Left lung (tissue), 10 donors: ENCODE data around the gene TP53I13. TPM values are rescaled to one million over a fixed set of nuclear protein-coding genes. Genes with fewer than 3 reads are reported as not detected.

Experiments
- ATAC-seq: fragments of 200-7000 bp; cut with Tn5 transposase; one replicate; pipeline ENCODE4 v1.9.1; 2020; ENCODE audit warnings: moderate library complexity
- DNase-seq, 4 donors: peaks; one replicate each; pipeline ENCODE4 v3.0.0-alpha.2; 2013 to 2020
- H3K27ac ChIP-seq, 2 donors: fragments of 200-600 bp; sonication (generic) in 1 of 2; one replicate each; pipeline versions ENCODE4 v1.5.0 to v1.8.0; 2020 to 2021
- H3K27me3 ChIP-seq, 2 donors: fragments of 200-600 bp; sonication (generic) in 1 of 2; one replicate each; pipeline versions ENCODE4 v1.5.0 to v1.8.0; 2020 to 2021
- H3K36me3 ChIP-seq, 2 donors: fragments of 200-600 bp; sonication (generic) in 1 of 2; one replicate each; pipeline versions ENCODE4 v1.5.0 to v1.8.0; 2020 to 2021
- H3K4me1 ChIP-seq, 2 donors: fragments of 200-600 bp; one replicate each; pipeline ENCODE4 v1.8.0; 2021
- H3K4me3 ChIP-seq, 2 donors: fragments of 200-600 bp; sonication (generic) in 1 of 2; one replicate each; pipeline versions ENCODE4 v1.5.0 to v1.8.0; 2020 to 2021; ENCODE audit warnings: mild to moderate bottlenecking in 1 of 2
- H3K9me3 ChIP-seq, 2 donors: fragments of 200-600 bp; sonication (generic) in 1 of 2; one replicate each; pipeline versions ENCODE4 v1.5.0 to v1.8.0; 2020 to 2021
- intact Hi-C, 2 donors: fragments of 100-400 bp; cut with DNase I; formaldehyde crosslinking; loops; one replicate each; pipeline versions ENCODE4 v1.11.2 to v1.14.2; 2022
- polyA plus RNA-seq, 6 donors: library from polyadenylated mRNA; unstranded; fragments of 120-200 nt; gene quantifications; one replicate each; pipeline ENCODE4 v1.2.1, GENCODE V29; 2013; ENCODE audit not compliant: insufficient read length in 6 of 6
- total RNA-seq, 2 donors: library from RNA; stranded (reverse); fragmentation: NEBNext Ultra II Directional; extraction: Animal tissue kit (Norgen Biotek cat#: 25700); gene quantifications; one replicate each; pipeline ENCODE4 v1.2.1, GENCODE V29; 2021
- TF ChIP-seq, protein P1 (sequence below), 2 donors: fragments of 200-600 bp; sonication (generic) in 1 of 2; IDR thresholded peaks; one replicate each; pipeline versions ENCODE4 v1.5.0 to v1.8.0; 2021; ENCODE audit warnings: antibody characterized with exemption in 2 of 2
- donor health status: DM: no; HTN: yes; CAD: no.
- donor health status: DM: no; HTN: no; CAD: no.

TP53I13 gene
- total and polyA plus RNA-seq, 8 donors = 24.8 to 58.5 (median 32.5) TPM

DNA sequence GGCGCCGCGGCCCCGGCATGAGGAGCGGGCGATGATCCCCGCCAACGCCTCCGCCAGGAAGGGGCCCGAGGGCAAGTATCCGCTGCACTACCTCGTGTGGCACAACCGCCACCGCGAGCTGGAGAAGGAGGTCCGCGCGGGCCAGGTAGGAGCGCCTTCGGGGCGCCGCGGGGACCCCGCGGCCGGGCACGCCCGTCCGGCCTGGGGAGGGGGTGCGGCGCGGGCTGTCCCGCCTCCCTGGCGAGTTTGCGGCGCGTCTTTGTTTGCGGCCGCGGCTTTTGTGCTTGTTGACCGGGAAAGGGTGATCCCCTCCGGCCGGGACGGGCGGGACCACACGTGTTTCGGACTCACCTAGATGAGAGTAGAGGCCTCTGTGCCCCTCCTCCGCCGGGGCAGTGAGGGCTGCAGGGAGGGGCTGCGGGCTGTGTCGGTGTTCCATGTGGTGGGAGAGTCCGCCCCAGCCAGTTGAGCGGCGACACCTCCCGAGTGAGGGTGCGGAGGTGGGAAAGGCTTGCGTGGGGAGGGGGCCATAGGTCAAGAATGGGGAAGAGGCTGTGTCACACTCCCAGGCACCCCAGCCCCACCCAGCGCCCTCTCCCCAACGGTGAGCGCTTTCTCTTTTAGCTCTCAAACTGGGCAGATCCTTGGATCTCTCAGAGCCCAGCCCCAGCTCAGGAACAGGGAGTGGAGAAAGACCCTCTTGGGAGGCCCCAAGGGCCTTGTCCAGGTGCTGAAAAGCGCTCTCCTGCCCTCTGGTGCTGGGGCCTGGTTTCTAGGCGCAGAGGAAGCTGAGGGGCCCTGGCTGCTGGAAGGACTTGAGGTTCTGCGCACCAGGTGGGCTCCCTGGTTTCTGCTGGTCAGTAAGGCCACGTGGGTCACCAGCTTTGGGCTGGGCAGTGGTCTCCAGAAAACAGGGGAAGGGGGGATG, 25.4 kb downstream of the TP53I13 start:
- Histone ChIP-seq H3K9me3 (no peaks in the 10 kb centered on the region), H3K27me3 (peaks cover 0 to 46% of the 10 kb centered on the region in 2 donors), H3K4me3 (peak overlapping the region; percentile 53 to 68), H3K4me1 (peaks cover 28 to 44% of the 10 kb centered on the region in 2 donors), H3K27ac (no peak overlapping the region), H3K36me3 (no peaks in the 10 kb centered on the region)
- DNase-seq = no peak
- intact Hi-C loops = no loop called here
- ATAC-seq = no peak
- TF ChIP-seq, protein P1, sequence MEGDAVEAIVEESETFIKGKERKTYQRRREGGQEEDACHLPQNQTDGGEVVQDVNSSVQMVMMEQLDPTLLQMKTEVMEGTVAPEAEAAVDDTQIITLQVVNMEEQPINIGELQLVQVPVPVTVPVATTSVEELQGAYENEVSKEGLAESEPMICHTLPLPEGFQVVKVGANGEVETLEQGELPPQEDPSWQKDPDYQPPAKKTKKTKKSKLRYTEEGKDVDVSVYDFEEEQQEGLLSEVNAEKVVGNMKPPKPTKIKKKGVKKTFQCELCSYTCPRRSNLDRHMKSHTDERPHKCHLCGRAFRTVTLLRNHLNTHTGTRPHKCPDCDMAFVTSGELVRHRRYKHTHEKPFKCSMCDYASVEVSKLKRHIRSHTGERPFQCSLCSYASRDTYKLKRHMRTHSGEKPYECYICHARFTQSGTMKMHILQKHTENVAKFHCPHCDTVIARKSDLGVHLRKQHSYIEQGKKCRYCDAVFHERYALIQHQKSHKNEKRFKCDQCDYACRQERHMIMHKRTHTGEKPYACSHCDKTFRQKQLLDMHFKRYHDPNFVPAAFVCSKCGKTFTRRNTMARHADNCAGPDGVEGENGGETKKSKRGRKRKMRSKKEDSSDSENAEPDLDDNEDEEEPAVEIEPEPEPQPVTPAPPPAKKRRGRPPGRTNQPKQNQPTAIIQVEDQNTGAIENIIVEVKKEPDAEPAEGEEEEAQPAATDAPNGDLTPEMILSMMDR (IDR thresholded peaks at IDR 0.05) = no peak

DNA sequence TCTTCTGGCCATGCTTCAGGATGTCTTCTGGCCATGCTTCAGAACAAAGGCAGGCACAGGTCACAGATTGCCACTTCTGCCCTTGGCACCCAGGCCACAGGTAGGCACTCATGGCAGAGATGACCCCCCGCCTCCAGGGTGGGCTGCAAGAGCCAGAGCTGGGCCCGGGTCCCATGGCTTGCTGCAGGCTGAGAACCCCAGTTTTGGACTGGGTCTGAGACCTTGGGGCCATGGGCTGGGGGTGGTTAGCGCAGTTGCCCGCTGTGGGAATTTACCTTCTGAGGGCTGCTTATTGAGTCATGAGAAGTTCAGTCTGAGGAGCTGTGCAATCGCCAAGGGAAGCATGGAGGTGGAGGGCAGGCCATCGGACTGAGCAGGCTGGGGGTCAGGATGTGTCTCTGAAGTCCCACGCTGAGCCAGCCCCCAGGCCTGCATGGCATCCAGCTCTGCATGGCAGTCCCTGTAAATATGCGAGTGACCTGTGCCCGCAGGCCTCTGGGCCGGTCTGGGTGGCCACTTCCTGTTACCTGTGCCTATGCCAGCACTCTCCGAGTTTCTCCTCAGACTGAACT, 26.1 kb downstream of the TP53I13 start:
- no peaks in the 10 kb centered on the region for H3K9me3 ChIP-seq
- no peak overlapping the region for H3K27ac ChIP-seq
- DNase-seq (no peak), ATAC-seq (no peak)
- no peaks in the 10 kb centered on the region for H3K36me3 ChIP-seq
- intact Hi-C loops = no loop called here
- H3K4me1 ChIP-seq = peaks cover 28 to 44% of the 10 kb centered on the region in 2 donors
- H3K4me3 ChIP-seq = no peak overlapping the region
- TF ChIP-seq, protein P1 (IDR thresholded peaks at IDR 0.05) = no peak
- peaks cover 0 to 46% of the 10 kb centered on the region in 2 donors for H3K27me3 ChIP-seq

DNA sequence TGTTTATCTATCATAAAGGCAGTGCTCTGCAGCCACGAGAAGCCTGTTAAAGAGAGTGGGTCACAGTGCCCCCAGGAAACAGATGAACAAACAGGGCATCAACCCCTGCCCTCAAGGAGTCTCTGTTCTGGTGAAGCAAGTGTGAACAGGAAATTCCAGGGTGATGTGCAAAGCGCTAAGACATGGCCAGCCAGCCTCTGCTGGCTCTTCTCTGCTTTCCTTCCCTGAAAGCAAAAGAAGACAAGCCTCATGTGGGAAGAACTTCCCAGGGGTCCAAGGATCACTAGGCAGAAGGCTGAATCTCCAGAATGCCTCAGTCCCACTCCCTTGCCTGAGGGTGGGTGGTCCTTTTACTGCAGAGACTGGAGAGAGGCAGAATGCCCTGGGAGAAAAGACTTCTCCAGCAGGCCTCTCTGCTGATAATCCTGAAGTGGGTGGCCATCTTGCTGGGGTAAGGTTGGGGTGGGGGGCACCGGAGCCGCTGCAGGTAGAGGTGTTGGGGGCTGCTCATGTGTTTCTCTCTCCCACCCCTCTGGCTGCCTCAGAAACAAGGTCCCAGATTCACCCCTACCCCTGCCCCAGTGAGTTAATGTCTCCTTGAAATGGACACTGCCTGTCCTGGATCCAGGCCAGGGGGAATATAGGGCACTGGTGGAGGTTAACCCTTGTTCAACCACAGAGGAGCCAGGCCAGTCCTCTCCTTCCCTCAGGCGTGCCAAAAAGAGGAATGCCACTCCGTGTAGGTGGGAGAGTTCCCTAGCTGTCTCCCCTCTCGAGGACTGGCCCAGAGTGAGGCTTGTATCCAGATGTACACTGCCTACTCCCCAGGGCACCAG, 26.8 kb downstream of the TP53I13 start:
- H3K36me3 ChIP-seq = no peaks in the 10 kb centered on the region
- no peak overlapping the region for H3K27ac ChIP-seq
- DNase-seq (peak in 1 of 4 donors; percentile 7), ATAC-seq (no peak)
- intact Hi-C loops = no loop called here
- H3K9me3 ChIP-seq = no peaks in the 10 kb centered on the region
- peaks cover 22 to 37% of the 10 kb centered on the region in 2 donors for H3K4me1 ChIP-seq
- peaks cover 0 to 44% of the 10 kb centered on the region in 2 donors for H3K27me3 ChIP-seq
- TF ChIP-seq, protein P1 (IDR thresholded peaks at IDR 0.05) = no peak
- H3K4me3 ChIP-seq = no peak overlapping the region

DNA sequence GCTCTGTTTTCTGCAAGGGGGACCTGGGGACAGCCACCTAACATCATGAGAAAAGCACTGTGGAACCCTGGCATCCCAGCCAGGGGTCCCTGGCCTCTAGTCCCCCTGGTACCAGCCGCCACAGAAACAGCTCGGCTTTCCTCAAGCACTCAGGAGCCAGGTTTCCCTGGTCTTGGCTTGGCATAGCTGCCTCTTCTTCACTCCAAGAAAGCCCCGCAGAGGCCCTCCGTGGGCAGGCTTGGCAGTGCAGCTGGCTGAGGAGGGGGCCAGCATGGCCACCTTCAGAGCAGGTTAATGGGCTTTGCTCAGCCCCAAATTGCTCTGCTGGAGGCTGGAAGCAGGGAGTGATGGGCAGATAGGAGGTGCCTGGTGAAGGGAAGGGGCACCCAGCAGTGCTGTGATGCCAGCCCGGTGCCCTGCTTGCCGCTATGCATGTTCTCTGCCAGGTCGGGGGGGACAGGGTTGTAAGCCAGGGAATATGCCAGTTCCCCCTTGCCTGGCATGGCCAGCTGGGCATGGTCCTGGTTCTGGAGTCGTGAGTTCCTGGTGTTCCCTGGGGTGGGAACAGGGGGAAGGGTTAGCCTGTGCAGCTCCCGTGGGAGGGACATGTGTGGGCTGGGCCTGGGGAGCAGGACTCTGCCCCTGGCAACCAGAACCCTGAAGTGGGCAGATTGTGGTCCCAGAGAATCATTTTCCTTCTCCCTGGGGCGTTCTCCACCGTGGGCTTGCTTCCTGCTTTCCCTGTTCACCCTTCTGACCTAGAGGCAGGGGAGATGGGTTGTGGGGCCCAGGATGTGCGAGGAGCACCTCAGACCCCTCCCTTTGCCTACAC, 27.7 kb downstream of the TP53I13 start:
- Histone ChIP-seq H3K27me3 (peaks cover 0 to 36% of the 10 kb centered on the region in 2 donors), H3K9me3 (no peaks in the 10 kb centered on the region), H3K36me3 (no peaks in the 10 kb centered on the region), H3K4me1 (peaks cover 14 to 29% of the 10 kb centered on the region in 2 donors), H3K4me3 (no peak overlapping the region), H3K27ac (no peak overlapping the region)
- intact Hi-C loops = no loop called here
- DNase-seq = no peak
- TF ChIP-seq, protein P1 (IDR thresholded peaks at IDR 0.05) = no peak
- no peak for ATAC-seq
